WTC11 (cell line): Measurements from ENCODE around the gene ARAP1.

ENCODE experiments used
- AR ChIP-seq: fragments of 250-450 bp; sonication (Bioruptor Pico); IDR thresholded peaks from 2 replicates; pipeline ENCODE4 v1.9.0; 2021; ENCODE audit warnings: mild to moderate bottlenecking
- CTCF ChIP-seq: fragments of 200-600 bp; IDR thresholded peaks from 2 replicates; pipeline ENCODE4 v1.8.0; 2022; ENCODE audit warnings: antibody characterized with exemption
- IRF2 ChIP-seq: sonication (generic); formaldehyde crosslinking; IDR thresholded peaks from 2 replicates; pipeline ENCODE4 v1.8.0; 2022; ENCODE audit warnings: low read depth, missing genetic modification reagents, borderline replicate concordance
- TCF7 ChIP-seq: sonication (generic); formaldehyde crosslinking; IDR thresholded peaks from 2 replicates; pipeline ENCODE4 v1.8.0; 2022; ENCODE audit warnings: mild to moderate bottlenecking, low read depth, missing genetic modification reagents, moderate library complexity
- USF2 ChIP-seq: sonication (generic); formaldehyde crosslinking; IDR thresholded peaks from 2 replicates; pipeline ENCODE4 v1.8.1; 2023; ENCODE audit warnings: mild to moderate bottlenecking, missing genetic modification reagents, moderate library complexity

GRCh38 chr11:72641522-72642042 is 110.6 kb downstream of the ARAP1 start:
- TF ChIP-seq IRF2 (CRISPR knock-in tag): no peak
- no peak for TF ChIP-seq USF2
- TF ChIP-seq CTCF: no peak
- TF ChIP-seq TCF7 (CRISPR knock-in tag): no peak
- TF ChIP-seq AR (CRISPR knock-in tag): no peak
